B cell (primary cell): ENCODE data around the gene FTO.

Source experiments
- CTCF ChIP-seq: fragments of 200-600 bp; IDR thresholded peaks from one replicate; pipeline ENCODE4 v1.8.0; 2022; ENCODE audit warnings: antibody characterized with exemption, mild to moderate bottlenecking
- EZH2 ChIP-seq: IDR thresholded peaks from 2 replicates; pipeline ENCODE4 v1.6.1; 2012; ENCODE audit warnings: borderline replicate concordance, low read depth, mild to moderate bottlenecking, moderate library complexity, low read length; ENCODE audit not compliant: insufficient read depth, poor library complexity, severe bottlenecking

GRCh38 chr16:53900667-53901066 lies 196.7 kb downstream of the FTO start:
- TF ChIP-seq CTCF (no peak), EZH2 (no peak)
